ENCODE data around the gene CAMK2N1. TPM values are rescaled to one million over a fixed set of nuclear protein-coding genes. Genes with fewer than 3 reads are reported as not detected.

The CAMK2N1 gene
- total and polyA plus RNA-seq, 2 of the 13 experiments (the other 11 are each of a cell fraction or from before 2014, with no cell fraction given), result 38.0 to 38.6 TPM

GRCh38 chr1:20483833-20484518, 2.0 kb downstream of the CAMK2N1 start (continued):
- no peak for TF ChIP-seq ZBTB44 (CRISPR knock-in tag; IDR thresholded peaks at IDR 0.05)
- peak; percentile 84 to 88; a peak in 3 of 4 replicates for TF ChIP-seq HMGXB4 (CRISPR knock-in tag; IDR thresholded peaks at IDR 0.05; ENCODE audit: borderline replicate concordance in 1 of 2, low read depth in 1 of 2)
- no peak for TF ChIP-seq SYNCRIP (IDR thresholded peaks at IDR 0.05; ENCODE audit: insufficient read depth, low read depth, low read length)
- no peak for TF ChIP-seq EP300 (IDR thresholded peaks at IDR 0.05; ENCODE audit: low read depth in 2 of 2, low read length in 2 of 2)
- TF ChIP-seq EP300 (CRISPR knock-in tag; IDR thresholded peaks at IDR 0.05; ENCODE audit: borderline replicate concordance), result no peak
- TF ChIP-seq, protein P1, sequence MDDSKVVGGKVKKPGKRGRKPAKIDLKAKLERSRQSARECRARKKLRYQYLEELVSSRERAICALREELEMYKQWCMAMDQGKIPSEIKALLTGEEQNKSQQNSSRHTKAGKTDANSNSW (CRISPR knock-in tag; IDR thresholded peaks at IDR 0.05; ENCODE audit: borderline replicate concordance), result no peak
- TF ChIP-seq GLMP (CRISPR knock-in tag; IDR thresholded peaks at IDR 0.05; ENCODE audit: borderline replicate concordance), result no peak
- TF ChIP-seq ZNF235 (CRISPR knock-in tag; IDR thresholded peaks at IDR 0.05; ENCODE audit: borderline replicate concordance), result no peak
- peak; percentile 51; the same call in 1 of the 2 replicates for TF ChIP-seq ZNF678 (CRISPR knock-in tag; IDR thresholded peaks at IDR 0.05)
- no peak for TF ChIP-seq CREM (IDR thresholded peaks at IDR 0.05)
- TF ChIP-seq CREM (CRISPR knock-in tag; IDR thresholded peaks at IDR 0.05), result no peak
- no peak for TF ChIP-seq TOE1 (CRISPR knock-in tag; IDR thresholded peaks at IDR 0.05)
- TF ChIP-seq CENPX (CRISPR knock-in tag; IDR thresholded peaks at IDR 0.05), result no peak
- TF ChIP-seq KLF6 (CRISPR knock-in tag; IDR thresholded peaks at IDR 0.05), result 0 out of 2 replicates have a peak, but pooled peaks have one; percentile 13
- peak; percentile 35; the same call in 1 of the 2 replicates for TF ChIP-seq HIVEP1 (CRISPR knock-in tag; IDR thresholded peaks at IDR 0.05)
- TF ChIP-seq KLF9 (CRISPR knock-in tag; IDR thresholded peaks at IDR 0.05; ENCODE audit: low read depth), result no peak
- no peak; the same call in 1 of the 2 replicates for TF ChIP-seq ZNF276 (CRISPR knock-in tag; IDR thresholded peaks at IDR 0.05; ENCODE audit: low read depth)
- no peak for TF ChIP-seq HOXA3 (CRISPR knock-in tag; IDR thresholded peaks at IDR 0.05)
- no peak; the same call in 1 of the 2 replicates for TF ChIP-seq MXD4 (CRISPR knock-in tag; IDR thresholded peaks at IDR 0.05)
- TF ChIP-seq, protein P2, sequence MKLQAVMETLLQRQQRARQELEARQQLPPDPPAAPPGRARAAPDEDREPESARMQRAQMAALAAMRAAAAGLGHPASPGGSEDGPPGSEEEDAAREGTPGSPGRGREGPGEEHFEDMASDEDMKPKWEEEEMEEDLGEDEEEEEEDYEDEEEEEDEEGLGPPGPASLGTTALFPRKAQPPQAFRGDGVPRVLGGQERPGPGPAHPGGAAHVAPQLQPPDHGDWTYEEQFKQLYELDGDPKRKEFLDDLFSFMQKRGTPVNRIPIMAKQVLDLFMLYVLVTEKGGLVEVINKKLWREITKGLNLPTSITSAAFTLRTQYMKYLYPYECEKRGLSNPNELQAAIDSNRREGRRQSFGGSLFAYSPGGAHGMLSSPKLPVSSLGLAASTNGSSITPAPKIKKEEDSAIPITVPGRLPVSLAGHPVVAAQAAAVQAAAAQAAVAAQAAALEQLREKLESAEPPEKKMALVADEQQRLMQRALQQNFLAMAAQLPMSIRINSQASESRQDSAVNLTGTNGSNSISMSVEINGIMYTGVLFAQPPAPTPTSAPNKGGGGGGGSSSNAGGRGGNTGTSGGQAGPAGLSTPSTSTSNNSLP (IDR thresholded peaks at IDR 0.05; ENCODE audit: low read depth, low read length), result no peak
- peak; percentile 50; the same call in 1 of the 2 replicates for TF ChIP-seq KDM2A (CRISPR knock-in tag; IDR thresholded peaks at IDR 0.05; ENCODE audit: borderline replicate concordance, low read depth)
